ENCODE results near the gene UVRAG.

UVRAG gene

GRCh38 chr11:75946531-75947530, 131.8 kb downstream of the UVRAG start:
- no peak for DNase-seq (ENCODE audit: low read depth, low spot score)
- Histone ChIP-seq H3K9ac (ENCODE audit: insufficient read length, low read depth) (no peak overlapping the region), H3K27me3 (ENCODE audit: insufficient read depth, insufficient read length) (no peaks in the 10 kb centered on the region), H3K36me3 (ENCODE audit: insufficient read depth, insufficient read length, low read length) (no peaks in the 10 kb centered on the region), H3K9me3 (ENCODE audit: insufficient read depth, low read length) (no peaks in the 10 kb centered on the region), H3K4me3 (ENCODE audit: insufficient read length, low read depth) (no peak overlapping the region), H3K4me1 (ENCODE audit: insufficient read depth, insufficient read length) (no peaks in the 10 kb centered on the region)
- no peak for TF ChIP-seq SUZ12 (IDR thresholded peaks at IDR 0.05; ENCODE audit: extremely low read depth, insufficient read depth, insufficient read length)
- TF ChIP-seq ZNF274 (IDR thresholded peaks at IDR 0.05; ENCODE audit: low read depth, low read length): no peak
- no peak for TF ChIP-seq YY1 (IDR thresholded peaks at IDR 0.05; ENCODE audit: insufficient read depth, insufficient read length)

DNA sequence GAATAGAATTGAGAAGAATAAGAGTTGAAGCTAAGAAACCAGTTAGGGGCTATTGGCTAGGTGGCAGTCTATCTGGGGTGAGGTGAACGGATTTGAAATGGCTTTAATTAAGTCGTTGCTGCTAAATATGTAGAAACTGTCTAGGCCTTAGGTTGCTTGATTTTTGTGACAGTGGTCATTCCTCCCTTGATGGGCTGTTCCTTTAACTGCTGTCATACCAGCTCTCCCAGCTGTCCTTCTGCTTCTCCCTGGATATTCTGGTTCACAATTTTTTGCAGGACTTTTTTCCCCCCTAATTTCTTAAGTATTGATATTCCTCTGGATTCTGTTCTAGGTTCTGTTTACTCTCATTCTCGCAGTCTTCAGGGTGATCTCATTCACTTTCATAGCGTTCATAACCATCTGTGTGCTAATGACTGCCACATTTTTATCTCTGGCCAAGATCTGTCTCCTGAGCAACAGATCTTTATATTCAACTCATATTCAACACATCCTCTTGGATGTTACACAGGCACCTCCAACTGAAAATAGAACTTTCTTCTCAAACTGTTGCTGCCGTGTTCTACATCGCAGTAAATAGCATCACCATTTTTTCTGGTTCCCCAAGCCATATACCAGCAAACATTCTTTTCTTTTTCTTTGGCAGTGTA, 134.1 kb downstream of the UVRAG start:
- Histone ChIP-seq H3K27me3 (ENCODE audit: insufficient read depth, insufficient read length) (no peaks in the 10 kb centered on the region), H3K9ac (ENCODE audit: insufficient read length, low read depth) (no peak overlapping the region), H3K4me3 (ENCODE audit: insufficient read length, low read depth) (no peak overlapping the region), H3K4me1 (ENCODE audit: insufficient read depth, insufficient read length) (no peaks in the 10 kb centered on the region), H3K9me3 (ENCODE audit: insufficient read depth, low read length) (no peaks in the 10 kb centered on the region), H3K36me3 (ENCODE audit: insufficient read depth, insufficient read length, low read length) (no peaks in the 10 kb centered on the region)
- DNase-seq (ENCODE audit: low read depth, low spot score): no peak
- TF ChIP-seq YY1 (IDR thresholded peaks at IDR 0.05; ENCODE audit: insufficient read depth, insufficient read length) (no peak), SUZ12 (IDR thresholded peaks at IDR 0.05; ENCODE audit: extremely low read depth, insufficient read depth, insufficient read length) (no peak), ZNF274 (IDR thresholded peaks at IDR 0.05; ENCODE audit: low read depth, low read length) (no peak)

DNA sequence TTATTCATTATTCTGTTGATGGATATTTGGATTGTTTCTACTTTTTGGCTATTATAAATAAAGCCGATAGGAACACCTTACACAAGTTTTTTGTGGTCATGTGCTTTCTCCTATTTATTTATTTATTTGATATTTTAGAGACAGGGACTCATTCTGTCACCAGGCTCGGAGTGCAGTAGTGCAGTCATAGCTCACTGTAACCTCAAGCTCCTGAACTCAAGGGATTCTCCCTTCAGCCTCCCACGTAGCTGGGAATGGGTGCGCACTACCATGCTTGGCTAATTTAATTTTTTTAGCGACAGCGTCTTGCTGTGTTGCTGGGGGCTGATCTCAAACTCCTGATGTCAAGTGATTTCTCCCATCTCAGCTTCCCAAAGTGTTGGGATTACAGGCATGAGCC, 135.1 kb downstream of the UVRAG start:
- Histone ChIP-seq H3K27me3 (ENCODE audit: insufficient read depth, insufficient read length) (no peaks in the 10 kb centered on the region), H3K4me3 (ENCODE audit: insufficient read length, low read depth) (no peak overlapping the region), H3K9me3 (ENCODE audit: insufficient read depth, low read length) (no peaks in the 10 kb centered on the region), H3K9ac (ENCODE audit: insufficient read length, low read depth) (no peak overlapping the region), H3K4me1 (ENCODE audit: insufficient read depth, insufficient read length) (no peaks in the 10 kb centered on the region), H3K36me3 (ENCODE audit: insufficient read depth, insufficient read length, low read length) (no peaks in the 10 kb centered on the region)
- DNase-seq (ENCODE audit: low read depth, low spot score): no peak
- TF ChIP-seq YY1 (IDR thresholded peaks at IDR 0.05; ENCODE audit: insufficient read depth, insufficient read length) (no peak), ZNF274 (IDR thresholded peaks at IDR 0.05; ENCODE audit: low read depth, low read length) (no peak), SUZ12 (IDR thresholded peaks at IDR 0.05; ENCODE audit: extremely low read depth, insufficient read depth, insufficient read length) (no peak)

DNA sequence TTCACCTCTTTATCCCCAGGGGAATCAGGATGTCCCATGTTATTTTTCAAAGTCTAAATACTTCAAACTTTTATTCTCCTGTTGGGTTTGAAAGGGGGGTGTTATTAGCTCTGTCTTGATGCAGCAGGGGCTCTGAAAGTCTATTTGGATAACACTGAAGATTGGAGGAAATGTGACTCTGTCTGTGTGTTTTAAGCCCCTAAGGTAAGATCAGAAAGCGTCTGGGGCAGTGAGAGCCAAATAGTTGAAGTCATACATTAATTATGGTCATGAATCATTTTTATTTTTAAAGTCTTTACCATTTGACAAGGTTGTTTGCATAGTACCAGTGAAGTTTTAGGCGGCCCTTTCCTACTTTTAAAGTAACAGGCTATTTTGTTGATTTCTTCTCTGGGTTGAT, 139.0 kb downstream of the UVRAG start:
- Histone ChIP-seq H3K27me3 (ENCODE audit: insufficient read depth, insufficient read length) (no peaks in the 10 kb centered on the region), H3K4me1 (ENCODE audit: insufficient read depth, insufficient read length) (no peaks in the 10 kb centered on the region), H3K9me3 (ENCODE audit: insufficient read depth, low read length) (no peaks in the 10 kb centered on the region), H3K9ac (ENCODE audit: insufficient read length, low read depth) (no peak overlapping the region), H3K36me3 (ENCODE audit: insufficient read depth, insufficient read length, low read length) (no peaks in the 10 kb centered on the region), H3K4me3 (ENCODE audit: insufficient read length, low read depth) (no peak overlapping the region)
- DNase-seq (ENCODE audit: low read depth, low spot score): no peak
- TF ChIP-seq SUZ12 (IDR thresholded peaks at IDR 0.05; ENCODE audit: extremely low read depth, insufficient read depth, insufficient read length) (no peak), YY1 (IDR thresholded peaks at IDR 0.05; ENCODE audit: insufficient read depth, insufficient read length) (no peak), ZNF274 (IDR thresholded peaks at IDR 0.05; ENCODE audit: low read depth, low read length) (no peak)

GRCh38 chr11:75955443-75955842, 140.4 kb downstream of the UVRAG start:
- H3K9me3 ChIP-seq (ENCODE audit: insufficient read depth, low read length): no peaks in the 10 kb centered on the region
- H3K36me3 ChIP-seq (ENCODE audit: insufficient read depth, insufficient read length, low read length): no peaks in the 10 kb centered on the region
- no peak for DNase-seq (ENCODE audit: low read depth, low spot score)
- no peaks in the 10 kb centered on the region for H3K27me3 ChIP-seq (ENCODE audit: insufficient read depth, insufficient read length)
- H3K4me1 ChIP-seq (ENCODE audit: insufficient read depth, insufficient read length): no peaks in the 10 kb centered on the region
- no peak overlapping the region for H3K9ac ChIP-seq (ENCODE audit: insufficient read length, low read depth)
- no peak for TF ChIP-seq YY1 (IDR thresholded peaks at IDR 0.05; ENCODE audit: insufficient read depth, insufficient read length)
- TF ChIP-seq SUZ12 (IDR thresholded peaks at IDR 0.05; ENCODE audit: extremely low read depth, insufficient read depth, insufficient read length): no peak
- TF ChIP-seq ZNF274 (IDR thresholded peaks at IDR 0.05; ENCODE audit: low read depth, low read length): no peak
- H3K4me3 ChIP-seq (ENCODE audit: insufficient read length, low read depth): no peak overlapping the region

- H3K36me3 ChIP-seq (ENCODE audit: insufficient read depth, insufficient read length, low read length): no peaks in the 10 kb centered on the region
- H3K9me3 ChIP-seq (ENCODE audit: insufficient read depth, low read length): no peaks in the 10 kb centered on the region
- no peaks in the 10 kb centered on the region for H3K27me3 ChIP-seq (ENCODE audit: insufficient read depth, insufficient read length)
- no peak overlapping the region for H3K4me3 ChIP-seq (ENCODE audit: insufficient read length, low read depth)
- TF ChIP-seq SUZ12 (IDR thresholded peaks at IDR 0.05; ENCODE audit: extremely low read depth, insufficient read depth, insufficient read length) (no peak), ZNF274 (IDR thresholded peaks at IDR 0.05; ENCODE audit: low read depth, low read length) (no peak), YY1 (IDR thresholded peaks at IDR 0.05; ENCODE audit: insufficient read depth, insufficient read length) (no peak)
- DNase-seq (ENCODE audit: low read depth, low spot score): no peak
- H3K4me1 ChIP-seq (ENCODE audit: insufficient read depth, insufficient read length): no peaks in the 10 kb centered on the region
- H3K9ac ChIP-seq (ENCODE audit: insufficient read length, low read depth): no peak overlapping the region
These were observed 144.5 kb downstream of the UVRAG start for GRCh38 chr11:75959540-75959939.

DNA sequence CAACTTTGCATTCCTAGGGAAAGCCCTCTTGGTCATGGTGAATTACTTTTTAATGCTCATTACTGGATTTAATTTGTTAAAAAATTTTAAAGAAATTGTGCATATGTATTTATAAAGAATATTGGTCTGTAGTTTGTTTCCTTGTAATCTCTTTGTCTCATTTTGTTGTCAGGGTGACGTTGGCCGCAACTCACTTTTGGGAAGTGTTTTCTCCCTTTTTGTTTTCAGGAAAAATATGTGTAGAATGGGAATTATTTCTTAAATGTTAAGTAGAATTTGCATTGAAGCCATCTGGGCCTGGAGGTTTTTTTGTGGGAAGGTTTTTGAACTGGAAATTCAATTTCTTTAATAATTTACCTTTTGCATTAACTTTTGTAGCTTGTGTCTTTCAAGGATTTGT, 149.1 kb downstream of the UVRAG start:
- Histone ChIP-seq H3K27me3 (ENCODE audit: insufficient read depth, insufficient read length) (no peaks in the 10 kb centered on the region), H3K9ac (ENCODE audit: insufficient read length, low read depth) (no peak overlapping the region), H3K9me3 (ENCODE audit: insufficient read depth, low read length) (no peaks in the 10 kb centered on the region), H3K36me3 (ENCODE audit: insufficient read depth, insufficient read length, low read length) (no peaks in the 10 kb centered on the region), H3K4me1 (ENCODE audit: insufficient read depth, insufficient read length) (no peaks in the 10 kb centered on the region), H3K4me3 (ENCODE audit: insufficient read length, low read depth) (no peak overlapping the region)
- DNase-seq (ENCODE audit: low read depth, low spot score): no peak
- no peak for TF ChIP-seq SUZ12 (IDR thresholded peaks at IDR 0.05; ENCODE audit: extremely low read depth, insufficient read depth, insufficient read length)
- TF ChIP-seq ZNF274 (IDR thresholded peaks at IDR 0.05; ENCODE audit: low read depth, low read length): no peak
- TF ChIP-seq YY1 (IDR thresholded peaks at IDR 0.05; ENCODE audit: insufficient read depth, insufficient read length): no peak
